Right atrium auricular region (tissue), 2 donors: ENCODE measurements around the gene STK39. TPM values are rescaled to one million over a fixed set of nuclear protein-coding genes. Genes with fewer than 3 reads are reported as not detected.
A peak's percentile ranks its signal among the peaks of the same experiment; 100 is the strongest.

Experiments
- DNase-seq: peaks from one replicate; pipeline ENCODE4 v3.0.0-alpha.2; 2019; ENCODE audit warnings: low spot score
- H3K27ac ChIP-seq, 2 donors: fragments of 200-600 bp; sonication (generic); 1 replicate in 1 of 2; 2 replicates in 1 of 2; pipeline ENCODE4 v1.5.1; 2016 to 2019
- H3K27me3 ChIP-seq, 2 donors: fragments of 200-600 bp; sonication (generic); one replicate each; pipeline versions ENCODE4 v1.5.1 to v1.6.0; 2017 to 2019
- H3K36me3 ChIP-seq: fragments of 200-600 bp; sonication (generic); one replicate; pipeline ENCODE4 v1.5.1; 2016
- H3K4me1 ChIP-seq, 2 donors: fragments of 200-600 bp; sonication (generic); one replicate each; pipeline versions ENCODE4 v1.5.1 to v1.6.0; 2017 to 2019
- H3K4me3 ChIP-seq, 2 donors: fragments of 200-600 bp; sonication (generic); 1 replicate in 1 of 2; 2 replicates in 1 of 2; pipeline ENCODE4 v1.5.1; 2017 to 2019; ENCODE audit warnings: mild to moderate bottlenecking in 1 of 2, moderate library complexity in 1 of 2
- H3K9me3 ChIP-seq, 2 donors: fragments of 200-600 bp; sonication (generic); one replicate each; pipeline ENCODE4 v1.5.1; 2019
- CTCF ChIP-seq, 2 donors: fragments of 200-600 bp; sonication (generic); IDR thresholded peaks; one replicate each; pipeline ENCODE4 v1.5.1; 2019; ENCODE audit warnings: antibody characterized with exemption in 2 of 2
- total RNA-seq, 2 donors: library from RNA; depleted of rRNA; stranded (reverse); fragments of >200 nt; gene quantifications; one replicate each; pipeline ENCODE4 v1.1.0, GENCODE V29; 2016

STK39 gene
- 10 to 100 TPM in 1 of 2 donors, 1 to 10 TPM in 1; 6.0 to 13.6 TPM for total RNA-seq

DNA sequence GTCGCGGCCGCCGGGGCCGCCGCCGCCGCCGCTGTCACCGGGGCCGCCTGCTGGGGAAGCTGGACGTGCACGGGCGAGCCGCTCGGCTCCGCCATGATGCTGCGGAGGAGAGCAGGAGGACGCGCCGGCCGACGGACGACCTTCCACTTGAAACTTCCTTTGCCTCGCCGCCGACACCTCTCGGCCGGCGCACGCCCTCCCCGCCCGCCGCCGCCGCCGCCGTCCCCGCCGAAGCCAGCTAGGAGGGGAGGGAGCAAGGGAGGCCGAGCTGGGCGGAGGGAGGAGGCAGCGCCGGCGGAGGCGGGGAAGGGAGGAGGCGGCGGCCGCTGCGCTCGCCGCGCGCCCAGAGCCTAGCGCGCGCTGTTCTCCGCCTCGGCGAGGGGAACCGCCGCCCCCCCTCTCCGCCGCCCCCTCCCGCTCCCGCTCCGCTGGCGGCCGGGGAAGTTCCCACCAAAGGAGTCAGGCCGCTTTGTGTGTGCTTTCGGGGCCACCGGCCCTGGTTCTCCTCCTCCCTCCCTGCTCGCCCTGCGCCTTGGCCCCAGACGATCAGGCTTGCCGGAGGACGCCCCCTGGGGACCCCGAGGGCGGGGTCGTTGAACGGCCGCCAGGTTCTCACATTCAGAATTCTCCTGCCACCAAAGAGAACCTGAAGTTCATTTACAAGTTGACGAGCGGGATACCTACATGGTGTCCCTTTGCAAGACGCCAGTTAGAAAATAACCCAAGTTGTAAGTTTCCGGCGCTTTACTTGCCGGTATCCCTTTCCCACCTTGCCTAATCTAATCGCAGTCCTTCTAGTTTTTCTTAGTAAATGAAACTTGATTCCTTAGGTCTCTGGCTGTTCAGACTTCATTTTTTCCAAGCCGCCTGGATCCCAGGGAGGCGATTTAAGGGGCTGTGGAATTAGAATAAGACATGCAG lies at the start of gene STK39:
Gene STK39, minus strand, starts transcription at position 255 of the 921 bp plus-strand sequence. Its CDS starts 160 bp downstream, at position 95.
- Histone ChIP-seq H3K36me3 (no peaks in the 10 kb centered on the region), H3K9me3 (no peaks in the 10 kb centered on the region), H3K27me3 (no peaks in the 10 kb centered on the region), H3K27ac (peak within 1 kb of the TSS; percentile 82 to 83), H3K4me3 (peak within 1 kb of the TSS; percentile 71 to 87), H3K4me1 (peaks cover 0 to 18% of the 10 kb centered on the region in 2 donors)
- DNase-seq, result no peak
- peak in 1 of 2 donors; percentile 31 for TF ChIP-seq CTCF (IDR thresholded peaks at IDR 0.05)

DNA sequence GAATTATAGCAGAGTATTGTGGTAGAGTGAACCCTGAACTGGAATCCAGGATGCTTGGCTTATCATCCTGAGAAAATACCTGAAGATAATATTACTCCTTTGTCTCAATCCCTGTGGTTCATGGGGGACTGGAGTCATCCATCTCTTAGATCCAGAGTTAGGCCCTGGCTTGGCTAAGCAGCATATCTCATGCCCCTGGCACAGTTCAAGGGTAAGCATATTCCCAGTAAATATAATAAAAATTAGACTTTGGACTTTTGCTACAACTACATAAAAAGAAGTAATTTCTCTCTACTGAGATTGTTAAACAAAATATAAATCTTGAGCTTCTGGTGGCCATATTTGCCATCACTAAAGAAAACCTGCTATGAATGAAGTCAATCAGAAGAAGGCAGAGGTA lies 47.7 kb upstream of the STK39 start:
- DNase-seq, result no peak
- Histone ChIP-seq H3K36me3 (no peaks in the 10 kb centered on the region), H3K4me3 (no peak overlapping the region), H3K27me3 (no peaks in the 10 kb centered on the region), H3K9me3 (no peaks in the 10 kb centered on the region), H3K4me1 (no peaks in the 10 kb centered on the region), H3K27ac (no peak overlapping the region)
- TF ChIP-seq CTCF (IDR thresholded peaks at IDR 0.05), result no peak

DNA sequence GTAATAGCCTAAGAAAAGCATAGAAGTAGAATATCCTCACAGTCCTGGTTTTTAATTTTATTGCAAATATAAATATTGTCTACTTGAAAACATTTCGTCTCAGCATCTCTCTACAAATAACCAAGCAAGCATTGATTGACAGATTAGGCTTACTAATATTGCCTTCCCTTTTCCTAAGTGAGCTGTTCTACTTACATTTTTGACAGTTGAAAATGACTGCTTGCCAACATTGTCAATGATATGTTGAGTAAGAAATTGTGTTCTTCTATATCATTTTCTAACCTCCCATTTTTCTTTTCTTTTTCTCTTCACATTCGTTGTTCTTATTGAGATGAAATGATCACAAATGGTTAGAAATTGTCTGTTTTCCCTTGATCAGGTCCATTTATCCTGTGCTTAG lies 47.0 kb upstream of the STK39 start:
- no peaks in the 10 kb centered on the region for H3K4me1 ChIP-seq
- no peak for TF ChIP-seq CTCF (IDR thresholded peaks at IDR 0.05)
- no peak for DNase-seq

GRCh38 chr2:168293766-168294165 lies 46.4 kb upstream of the STK39 start:
- no peak for DNase-seq
- H3K36me3 ChIP-seq, result no peaks in the 10 kb centered on the region
- no peak overlapping the region for H3K4me3 ChIP-seq
- TF ChIP-seq CTCF (IDR thresholded peaks at IDR 0.05), result no peak
- no peaks in the 10 kb centered on the region for H3K4me1 ChIP-seq
- no peaks in the 10 kb centered on the region for H3K9me3 ChIP-seq
- H3K27ac ChIP-seq, result no peak overlapping the region
- H3K27me3 ChIP-seq, result no peaks in the 10 kb centered on the region

More for the DNA sequence above, 47.0 kb upstream of the STK39 start:
- H3K27me3 ChIP-seq, result no peaks in the 10 kb centered on the region
- no peaks in the 10 kb centered on the region for H3K36me3 ChIP-seq
- H3K4me3 ChIP-seq, result no peak overlapping the region
- H3K27ac ChIP-seq, result no peak overlapping the region
- no peaks in the 10 kb centered on the region for H3K9me3 ChIP-seq

- Histone ChIP-seq H3K4me3 (no peak overlapping the region), H3K27ac (no peak overlapping the region), H3K4me1 (no peaks in the 10 kb centered on the region), H3K27me3 (no peaks in the 10 kb centered on the region), H3K9me3 (no peaks in the 10 kb centered on the region), H3K36me3 (no peaks in the 10 kb centered on the region)
- no peak for DNase-seq
- no peak for TF ChIP-seq CTCF (IDR thresholded peaks at IDR 0.05)
These were observed 43.0 kb upstream of the STK39 start for GRCh38 chr2:168290391-168290790.
